Measurements from ENCODE around the gene NPIPA3.
"Not testable (repeated sequence)": the region's sequence is repeated elsewhere in the genome, so short reads cannot be mapped to it uniquely, and the experiment has no call there.

The NPIPA3 gene

DNA sequence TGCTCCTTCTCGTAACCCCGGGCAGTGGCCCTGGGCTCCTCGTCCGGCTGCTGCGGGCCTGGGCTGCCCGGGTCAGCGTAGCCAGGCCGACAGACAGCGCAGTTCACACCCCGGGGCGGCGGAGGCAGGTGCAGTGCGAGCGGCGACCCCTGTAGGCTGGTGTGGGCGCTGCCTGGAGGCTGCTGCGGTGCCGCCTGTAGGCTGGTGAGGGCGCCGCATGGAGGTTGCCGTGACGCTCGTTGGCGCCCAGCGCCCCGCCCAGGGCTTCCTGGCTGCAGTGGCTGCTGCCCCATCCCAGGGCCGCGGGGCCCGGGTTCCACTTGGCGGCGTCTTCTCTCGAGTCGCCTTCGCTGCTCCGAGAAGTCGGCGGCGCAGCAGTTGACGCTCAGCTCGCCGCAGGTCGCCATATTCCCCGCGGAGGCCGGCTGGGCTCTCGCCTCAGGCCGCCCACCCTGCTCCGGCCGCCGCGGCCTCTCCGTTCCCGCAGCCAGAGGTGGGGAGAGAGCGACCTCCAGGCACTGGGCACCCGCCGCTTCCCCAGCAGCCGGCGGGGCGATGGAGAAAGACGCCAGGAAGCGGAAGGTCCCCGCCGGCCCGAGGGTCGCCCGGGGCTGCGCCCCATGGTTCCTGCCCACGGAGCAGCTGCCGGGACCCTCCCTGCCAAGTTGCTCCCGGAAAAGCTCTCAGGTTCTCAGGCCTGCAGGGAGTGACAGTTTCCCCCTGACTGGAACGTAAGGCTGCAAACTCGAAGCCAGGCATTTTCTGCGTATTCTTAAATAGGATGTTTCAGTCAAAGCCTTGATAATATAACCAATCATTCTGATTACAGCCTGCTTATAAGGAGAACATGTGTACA is 39.3 kb downstream of the NPIPA3 start, which contains the start of gene NPIPA2:
NPIPA2 (plus strand) TSS at position 261 of the 856 bp plus-strand sequence. CDS start 5,533 bp downstream, outside the sequence.
- not testable (repeated sequence) for DNase-seq (ENCODE audit: low spot score)

DNA sequence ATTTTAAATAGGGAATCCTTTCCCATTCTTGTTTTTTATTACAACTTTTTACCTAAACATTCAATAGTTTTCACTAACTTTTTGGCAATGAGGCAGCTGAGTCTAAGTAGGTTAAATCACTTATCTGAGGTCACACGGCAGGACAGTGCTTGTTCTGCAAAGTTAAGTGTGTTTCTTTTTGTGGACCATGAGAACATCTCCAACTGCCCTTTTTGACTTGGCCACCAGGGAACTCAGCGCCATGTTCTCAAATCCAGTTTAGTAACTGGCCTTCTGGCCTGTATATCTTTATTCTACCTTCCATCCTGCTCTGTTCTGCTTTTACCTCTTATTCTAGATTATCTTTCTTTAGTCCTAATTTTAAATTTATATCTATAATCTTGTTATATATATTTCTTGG is 70.4 kb downstream of the NPIPA3 start:
- DNase-seq (ENCODE audit: low spot score): not testable (repeated sequence)

DNA sequence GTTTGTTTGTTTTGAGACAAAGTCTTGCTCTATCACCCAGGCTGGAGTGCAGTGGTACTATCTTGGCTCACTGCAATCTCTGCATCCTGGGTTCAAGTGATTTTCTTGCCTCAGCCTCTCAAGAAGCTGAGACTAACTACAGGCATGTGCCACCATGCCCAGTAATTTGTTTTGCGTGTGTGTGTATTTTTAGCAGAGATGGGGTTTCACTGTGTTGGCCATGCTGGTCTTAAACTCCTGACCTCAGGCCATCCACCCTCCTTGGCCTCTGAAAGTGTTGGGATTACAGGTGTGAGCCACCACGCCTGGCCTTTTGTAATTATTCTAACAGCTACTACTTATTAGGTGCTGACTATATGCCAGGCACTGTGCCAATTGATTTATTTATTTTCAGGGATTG is 72.4 kb downstream of the NPIPA3 start:
- not testable (repeated sequence) for DNase-seq (ENCODE audit: low spot score)
